ENCODE measurements around the gene NIM1K.

DNA sequence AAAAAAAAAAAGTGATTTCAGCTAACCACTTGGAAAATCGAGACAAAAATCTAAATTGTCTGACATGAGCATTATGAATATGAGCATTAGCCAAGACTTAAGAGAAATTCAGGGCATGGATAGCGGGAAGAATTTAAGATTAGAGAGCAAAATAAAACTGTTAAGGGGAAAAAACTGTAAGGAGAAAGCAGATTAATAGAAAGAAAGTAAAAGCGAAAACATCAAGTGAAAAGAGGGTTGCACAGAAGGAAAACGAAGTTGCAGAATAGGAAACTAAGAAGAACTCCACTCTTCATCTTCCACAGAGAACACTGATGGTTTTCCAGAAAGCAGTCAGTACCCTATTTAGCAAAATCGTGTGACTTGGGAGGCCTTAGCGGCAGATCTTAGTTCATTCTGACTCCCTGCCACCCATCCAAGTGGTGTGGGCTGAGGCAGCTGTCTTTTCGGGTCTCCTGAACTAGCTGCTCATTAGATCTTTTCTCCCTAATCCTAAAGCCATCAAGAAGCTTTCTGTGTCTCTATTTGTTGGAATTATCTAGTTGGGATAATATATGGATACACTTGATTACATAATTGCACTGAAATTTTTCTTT is 3.7 kb downstream of the NIM1K start:
- TF ChIP-seq POLR2A (IDR thresholded peaks at IDR 0.05; ENCODE audit: low read depth, low read length) (no peak), TAF1 (IDR thresholded peaks at IDR 0.05; ENCODE audit: borderline replicate concordance, low read depth, low read length) (no peak)
